GM12865 (cell line): ENCODE results near the gene ST8SIA1.

Experiments
- DNase-seq: peaks from one replicate; pipeline ENCODE4 v3.0.0; 2010; ENCODE audit warnings: low read depth
- H3K4me3 ChIP-seq: 2 replicates; pipeline ENCODE4 v1.5.1; 2011; ENCODE audit warnings: mild to moderate bottlenecking, low read depth, low read length, control low read depth
- CTCF ChIP-seq: IDR thresholded peaks from 2 replicates; pipeline ENCODE4 v1.5.1; 2011; ENCODE audit warnings: low read length, control low read depth, low read depth, inconsistent platforms; ENCODE audit not compliant: insufficient read depth; ENCODE audit errors: missing control alignments

Gene ST8SIA1

DNA sequence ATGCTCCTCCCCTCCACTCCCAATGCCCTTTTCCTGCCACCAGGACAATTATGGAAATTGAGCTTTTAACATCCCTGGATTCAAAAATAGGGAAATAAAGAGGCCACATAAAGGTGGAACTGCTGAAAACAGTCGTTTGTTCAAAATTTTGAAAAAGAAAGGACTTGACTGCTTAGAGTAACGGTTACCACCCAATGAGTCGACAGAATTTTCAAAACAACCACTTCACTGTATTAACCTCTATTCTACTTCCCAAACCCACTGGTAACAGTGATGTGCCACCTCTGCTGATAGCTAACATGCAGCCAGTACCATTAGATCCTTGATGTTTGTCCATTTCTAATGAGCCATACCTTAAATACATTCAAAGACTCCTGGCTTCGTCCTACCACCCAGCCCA lies 4.9 kb downstream of the ST8SIA1 start:
- DNase-seq: no peak
- TF ChIP-seq CTCF: no peak
- no peak overlapping the region for H3K4me3 ChIP-seq

DNA sequence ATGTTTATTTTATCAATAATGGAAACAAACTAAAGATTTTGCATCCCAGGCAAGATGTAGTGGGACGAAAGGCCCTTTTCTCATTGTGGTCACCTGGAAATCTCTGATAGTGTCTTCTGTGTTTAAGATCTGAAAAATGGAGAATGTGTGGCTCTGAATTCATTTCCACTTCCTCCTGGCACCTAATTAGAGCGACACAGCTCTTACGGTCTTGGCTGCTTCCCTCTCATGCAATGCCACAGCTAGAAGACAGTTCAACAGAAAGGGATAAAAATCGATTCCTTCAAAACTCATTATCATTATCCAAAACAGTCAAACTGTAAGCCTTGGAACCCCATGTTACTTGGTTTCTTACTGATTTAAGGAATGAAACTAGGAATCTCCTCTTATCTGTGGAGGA lies 9.3 kb downstream of the ST8SIA1 start:
- no peak for DNase-seq
- no peak overlapping the region for H3K4me3 ChIP-seq
- no peak for TF ChIP-seq CTCF

- TF ChIP-seq CTCF: no peak
- no peak for DNase-seq
- no peak overlapping the region for H3K4me3 ChIP-seq
Measured at GRCh38 chr12:22322091-22322490, 12.4 kb downstream of the ST8SIA1 start.

- H3K4me3 ChIP-seq: no peak overlapping the region
- no peak for TF ChIP-seq CTCF
- DNase-seq: no peak
Measured at GRCh38 chr12:22321638-22322037, 12.9 kb downstream of the ST8SIA1 start.

DNA sequence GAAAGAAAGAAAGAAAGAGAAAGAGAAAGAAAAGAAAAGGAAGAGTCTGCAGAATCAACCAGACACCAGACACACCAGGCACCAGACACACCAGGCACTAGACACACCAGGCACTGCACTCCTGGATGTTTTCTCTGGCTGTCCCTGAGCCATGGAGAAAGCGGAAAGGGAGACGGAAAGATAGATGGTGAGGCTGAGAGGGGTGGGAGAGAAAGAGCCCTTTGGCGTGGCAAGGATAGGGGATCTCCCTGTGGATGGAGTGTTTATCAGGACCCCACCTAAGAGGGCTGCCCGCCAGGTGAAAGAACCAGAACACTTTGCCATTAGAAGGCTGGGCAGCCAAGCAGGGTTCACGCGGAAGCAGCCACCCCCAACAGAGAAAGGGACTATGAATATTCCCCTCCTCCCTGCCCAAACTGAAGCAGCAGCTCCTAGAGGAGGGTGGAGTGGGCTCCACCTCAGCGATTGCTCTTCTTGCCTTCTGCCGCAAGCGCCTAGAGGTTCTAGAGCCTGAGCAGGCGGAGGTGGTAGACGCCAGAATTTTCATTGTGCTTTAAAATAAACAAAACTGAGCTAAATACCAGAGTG lies 13.4 kb downstream of the ST8SIA1 start:
- DNase-seq: no peak
- TF ChIP-seq CTCF: no peak
- no peak overlapping the region for H3K4me3 ChIP-seq

GRCh38 chr12:22318108-22318737 lies 16.3 kb downstream of the ST8SIA1 start:
- DNase-seq: no peak
- no peak overlapping the region for H3K4me3 ChIP-seq
- TF ChIP-seq CTCF: no peak

DNA sequence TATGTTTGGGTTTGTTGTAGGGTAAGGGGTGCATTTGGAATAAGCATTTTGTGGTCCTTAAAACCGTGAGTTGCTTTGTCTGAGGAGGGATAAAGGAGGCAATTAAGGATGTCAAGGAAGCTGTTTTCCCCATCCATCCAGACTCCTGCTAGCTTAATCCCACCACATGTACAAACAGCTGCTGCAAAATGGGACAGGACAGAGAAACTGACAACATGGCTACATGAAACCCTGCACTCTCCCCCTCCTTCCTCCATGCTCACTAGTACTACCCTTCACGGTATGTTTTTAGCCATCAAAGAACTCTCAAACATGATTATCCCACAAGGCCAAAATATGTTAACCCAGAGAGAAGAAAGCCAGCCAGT lies 20.6 kb downstream of the ST8SIA1 start:
- no peak overlapping the region for H3K4me3 ChIP-seq
- no peak for TF ChIP-seq CTCF
- DNase-seq: no peak
